Memory B cell (primary cell): ENCODE results near the gene PRDM5.

Source experiments
- ATAC-seq: fragments of 150-1000 bp; cut with Tn5 transposase; 2 replicates; pipeline ENCODE4 v1.10.0; 2021; ENCODE audit warnings: low read depth, mild to moderate bottlenecking, moderate library complexity
- DNase-seq, 2 donors: peaks; one replicate each; pipeline ENCODE4 v3.0.0; 2022; ENCODE audit warnings: low spot score in 2 of 2
- H3K27ac Mint-ChIP-seq: one replicate; pipeline ENCODE4 v1.8.0; 2022; ENCODE audit warnings: mild to moderate bottlenecking, moderate library complexity, mixed read lengths
- H3K27me3 Mint-ChIP-seq: one replicate; pipeline ENCODE4 v1.8.0; 2022; ENCODE audit warnings: mixed read lengths
- H3K36me3 Mint-ChIP-seq: one replicate; pipeline ENCODE4 v1.8.0; 2022; ENCODE audit warnings: mild to moderate bottlenecking, mixed read lengths
- H3K4me1 Mint-ChIP-seq: one replicate; pipeline ENCODE4 v1.8.0; 2022; ENCODE audit warnings: mixed read lengths
- H3K4me3 Mint-ChIP-seq: one replicate; pipeline ENCODE4 v1.8.0; 2022; ENCODE audit warnings: mild to moderate bottlenecking, moderate library complexity, mixed read lengths
- H3K9me3 Mint-ChIP-seq: one replicate; pipeline ENCODE4 v1.8.0; 2022; ENCODE audit warnings: mixed read lengths

Gene PRDM5

DNA sequence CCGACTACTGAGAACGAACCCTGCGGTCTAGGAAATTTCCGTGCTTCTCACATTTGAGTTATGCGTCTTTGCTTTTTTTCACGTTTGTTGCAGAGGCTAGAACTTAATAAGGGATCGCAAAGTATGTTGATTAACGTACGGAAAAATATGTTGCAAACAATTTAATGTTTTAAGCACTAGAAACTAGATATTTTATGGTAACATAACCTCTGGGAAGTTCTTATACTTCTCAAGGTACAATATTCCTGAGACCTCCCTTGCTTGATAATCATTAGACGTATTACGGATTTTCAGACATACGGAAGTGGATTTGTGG is 639 bp upstream of the PRDM5 start:
- ATAC-seq (no peak), DNase-seq (no peak)
- Mint-ChIP-seq H3K4me1 (peaks cover 4% of the 10 kb centered on the region), H3K27me3 (peaks cover 8% of the 10 kb centered on the region), H3K9me3 (no peaks in the 10 kb centered on the region), H3K27ac (no peak overlapping the region), H3K4me3 (no peak overlapping the region), H3K36me3 (no peaks in the 10 kb centered on the region)

DNA sequence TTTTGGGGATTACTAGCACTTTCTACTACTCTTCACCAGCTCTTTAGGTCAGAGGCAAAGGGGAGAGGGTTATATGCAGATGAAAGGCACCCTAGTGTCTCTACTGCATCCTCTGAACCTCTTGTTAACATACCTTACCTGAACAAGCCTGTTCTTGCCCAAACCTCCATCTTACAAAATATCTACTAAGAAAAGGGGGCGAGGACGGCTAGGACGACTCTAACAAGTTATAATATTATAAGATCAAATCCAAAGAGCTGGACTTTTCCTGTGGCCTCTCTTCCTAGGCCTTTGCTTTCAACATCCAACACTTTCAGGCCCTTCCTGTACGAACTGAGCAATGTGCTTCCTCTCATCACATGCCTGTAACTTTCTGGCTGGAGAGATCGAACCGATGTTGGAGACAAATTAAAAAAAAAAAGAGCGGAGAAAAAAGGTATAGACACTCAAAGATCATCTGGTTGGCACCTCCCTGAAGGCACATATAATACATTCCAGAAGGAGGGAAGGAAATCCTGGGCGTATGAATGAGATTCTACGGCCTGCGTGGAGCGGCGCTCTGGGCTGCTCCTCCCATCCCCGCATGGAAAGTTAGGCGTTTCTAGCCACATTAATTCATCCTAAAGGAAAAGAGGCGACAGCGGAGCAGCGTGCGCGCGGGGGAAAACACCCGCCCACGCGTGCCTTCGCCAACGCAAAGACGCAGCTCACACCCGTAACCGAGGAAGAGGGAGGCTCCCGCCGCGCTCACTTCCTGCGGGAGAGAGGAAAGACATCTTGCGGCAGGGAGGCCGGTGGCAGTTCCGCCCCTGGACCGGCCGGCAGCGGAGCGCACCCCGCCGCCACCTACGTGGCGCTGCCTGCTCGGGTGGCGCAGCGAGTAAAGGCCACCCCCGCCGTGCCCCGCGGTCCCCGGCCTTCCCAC is 808 bp downstream of the PRDM5 start:
- Mint-ChIP-seq H3K27ac (no peak overlapping the region), H3K36me3 (no peaks in the 10 kb centered on the region), H3K4me1 (peaks cover 4% of the 10 kb centered on the region), H3K27me3 (peaks cover 7% of the 10 kb centered on the region), H3K4me3 (peak overlapping the region; percentile 14), H3K9me3 (peaks cover under 1% of the 10 kb centered on the region)
- no peak for DNase-seq
- ATAC-seq = no peak

DNA sequence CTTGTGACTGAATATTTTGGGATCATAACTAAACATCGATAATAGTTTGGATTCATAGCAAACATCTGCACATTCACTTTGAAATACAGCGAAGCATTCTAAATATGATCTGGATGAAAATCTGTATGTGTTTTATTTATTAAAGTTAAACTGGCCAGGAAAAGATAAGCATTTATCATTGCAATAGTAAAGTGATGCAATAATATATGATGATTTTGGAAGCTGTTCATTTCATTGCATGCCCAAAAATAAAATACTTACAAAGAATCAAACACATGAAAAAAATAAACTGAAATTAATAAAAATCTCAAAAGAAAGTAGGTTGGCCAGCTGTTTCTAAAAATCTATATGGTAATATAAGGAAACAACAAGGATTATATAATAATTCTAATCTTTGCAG is 1.9 kb downstream of the PRDM5 start:
- no peak overlapping the region for H3K27ac Mint-ChIP-seq
- DNase-seq = no peak
- no peak overlapping the region for H3K4me3 Mint-ChIP-seq
- peaks cover 3% of the 10 kb centered on the region for H3K9me3 Mint-ChIP-seq
- H3K36me3 Mint-ChIP-seq = no peaks in the 10 kb centered on the region
- peaks cover 7% of the 10 kb centered on the region for H3K27me3 Mint-ChIP-seq
- H3K4me1 Mint-ChIP-seq = peaks cover 4% of the 10 kb centered on the region
- no peak for ATAC-seq

DNA sequence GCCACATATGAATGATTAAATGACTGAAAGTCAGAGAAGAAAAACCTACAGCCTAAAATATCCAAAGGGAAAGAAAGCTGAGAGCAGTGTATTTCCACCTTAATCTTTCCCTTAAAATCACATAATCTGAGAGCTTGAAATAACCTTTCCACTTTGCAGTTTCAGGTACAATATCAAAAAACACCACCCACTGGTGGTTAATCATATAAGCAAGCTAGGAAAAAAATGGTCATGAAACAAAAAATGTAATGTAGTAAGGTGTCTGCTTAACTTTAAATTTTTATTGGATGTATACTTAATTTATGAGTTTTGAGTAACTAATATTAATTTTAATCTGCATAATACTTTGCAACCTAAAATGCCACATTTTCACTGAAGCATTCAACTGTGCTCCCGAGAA is 3.2 kb downstream of the PRDM5 start:
- DNase-seq (no peak), ATAC-seq (no peak)
- Mint-ChIP-seq H3K36me3 (no peaks in the 10 kb centered on the region), H3K4me1 (peaks cover 4% of the 10 kb centered on the region), H3K27me3 (peaks cover 7% of the 10 kb centered on the region), H3K9me3 (peaks cover 3% of the 10 kb centered on the region), H3K4me3 (no peak overlapping the region), H3K27ac (no peak overlapping the region)

DNA sequence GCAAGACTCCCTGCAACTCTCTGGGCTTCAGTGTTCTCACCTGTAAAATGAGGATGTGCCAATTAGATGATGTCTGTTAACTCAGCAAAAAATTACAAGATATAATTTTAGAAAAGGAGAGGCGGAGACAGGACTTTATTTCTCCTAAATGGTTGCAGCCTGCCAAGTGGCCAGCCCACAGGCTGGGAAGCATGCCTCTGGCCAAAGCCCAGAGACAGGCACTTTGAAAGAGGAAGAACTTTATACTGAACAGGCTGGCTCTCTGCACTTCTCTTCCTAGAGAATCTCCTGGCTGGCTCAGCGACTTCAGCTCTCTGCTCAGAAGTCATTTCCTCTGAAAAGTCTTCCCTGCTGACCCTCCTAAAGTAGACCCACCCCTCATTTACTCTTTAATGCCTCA is 3.7 kb downstream of the PRDM5 start:
- Mint-ChIP-seq H3K27me3 (peaks cover 7% of the 10 kb centered on the region), H3K4me1 (peaks cover 4% of the 10 kb centered on the region), H3K36me3 (no peaks in the 10 kb centered on the region), H3K9me3 (peaks cover 3% of the 10 kb centered on the region), H3K4me3 (no peak overlapping the region), H3K27ac (no peak overlapping the region)
- DNase-seq = no peak
- no peak for ATAC-seq

DNA sequence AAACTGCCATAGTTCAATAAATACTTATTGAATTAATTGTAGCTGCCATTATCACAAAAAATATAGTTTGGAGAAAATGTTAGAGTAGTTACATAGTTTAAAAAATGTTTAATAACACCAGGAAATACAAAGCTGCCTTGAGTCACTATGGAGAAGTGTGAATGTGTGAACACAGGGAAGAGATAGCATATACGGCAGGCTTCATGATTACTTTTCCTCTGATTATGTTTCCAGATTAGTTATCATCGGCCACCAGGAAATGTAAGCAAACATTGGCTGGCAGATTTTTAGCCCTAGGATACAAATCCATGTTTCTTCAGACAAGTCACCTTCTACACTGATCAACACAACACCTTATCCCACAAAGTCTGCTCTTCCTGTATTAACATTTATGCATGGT is 4.4 kb downstream of the PRDM5 start:
- ATAC-seq (no peak), DNase-seq (no peak)
- Mint-ChIP-seq H3K4me1 (peaks cover 4% of the 10 kb centered on the region), H3K9me3 (peaks cover 3% of the 10 kb centered on the region), H3K4me3 (no peak overlapping the region), H3K27ac (no peak overlapping the region), H3K27me3 (peaks cover 5% of the 10 kb centered on the region), H3K36me3 (no peaks in the 10 kb centered on the region)

DNA sequence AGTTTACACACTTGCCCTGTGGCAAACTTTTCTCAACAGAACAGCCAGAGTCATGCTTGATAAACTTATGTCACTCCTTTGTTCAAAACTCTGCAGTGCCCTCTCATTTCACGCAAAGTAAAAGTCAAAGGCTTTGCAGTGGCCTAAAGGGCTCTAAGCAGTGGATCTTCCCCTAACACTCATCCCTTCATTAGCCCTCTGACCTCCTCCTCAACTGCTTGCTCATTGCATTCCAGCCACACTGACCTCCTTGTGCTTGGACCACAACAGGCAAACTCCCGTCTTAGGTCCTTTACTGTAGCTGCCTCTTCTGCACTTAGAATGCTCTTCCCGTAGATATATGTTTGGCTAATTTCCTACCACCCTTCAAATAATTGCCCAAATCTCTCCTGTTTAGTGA is 5.6 kb downstream of the PRDM5 start:
- no peak overlapping the region for H3K4me3 Mint-ChIP-seq
- H3K27ac Mint-ChIP-seq = no peak overlapping the region
- ATAC-seq = no peak
- no peak for DNase-seq
- H3K36me3 Mint-ChIP-seq = no peaks in the 10 kb centered on the region
- H3K9me3 Mint-ChIP-seq = peaks cover 3% of the 10 kb centered on the region
- H3K27me3 Mint-ChIP-seq = peaks cover 4% of the 10 kb centered on the region
- peaks cover 4% of the 10 kb centered on the region for H3K4me1 Mint-ChIP-seq

DNA sequence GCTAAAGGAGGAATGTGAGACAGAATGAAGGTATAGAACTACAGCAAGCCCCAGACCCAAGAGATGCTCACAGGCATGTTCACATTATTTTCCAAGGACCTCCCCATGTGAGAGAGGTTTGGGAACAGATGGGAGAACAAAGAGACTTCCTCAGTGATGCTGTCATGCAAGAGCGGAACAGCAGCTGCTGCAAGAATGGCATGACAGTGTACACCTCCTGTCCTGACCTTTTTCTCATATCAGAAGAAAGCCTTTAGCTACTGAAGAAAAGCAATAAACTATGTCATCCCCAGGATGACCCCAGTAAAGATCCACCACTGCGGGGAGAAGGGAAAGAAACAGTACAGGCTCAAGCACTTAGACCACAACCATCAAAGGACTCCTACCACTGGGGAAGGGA is 7.2 kb downstream of the PRDM5 start:
- no peak overlapping the region for H3K27ac Mint-ChIP-seq
- DNase-seq = no peak
- H3K4me1 Mint-ChIP-seq = no peaks in the 10 kb centered on the region
- H3K4me3 Mint-ChIP-seq = no peak overlapping the region
- H3K36me3 Mint-ChIP-seq = no peaks in the 10 kb centered on the region
- no peaks in the 10 kb centered on the region for H3K27me3 Mint-ChIP-seq
- peaks cover 3% of the 10 kb centered on the region for H3K9me3 Mint-ChIP-seq
- no peak for ATAC-seq

DNA sequence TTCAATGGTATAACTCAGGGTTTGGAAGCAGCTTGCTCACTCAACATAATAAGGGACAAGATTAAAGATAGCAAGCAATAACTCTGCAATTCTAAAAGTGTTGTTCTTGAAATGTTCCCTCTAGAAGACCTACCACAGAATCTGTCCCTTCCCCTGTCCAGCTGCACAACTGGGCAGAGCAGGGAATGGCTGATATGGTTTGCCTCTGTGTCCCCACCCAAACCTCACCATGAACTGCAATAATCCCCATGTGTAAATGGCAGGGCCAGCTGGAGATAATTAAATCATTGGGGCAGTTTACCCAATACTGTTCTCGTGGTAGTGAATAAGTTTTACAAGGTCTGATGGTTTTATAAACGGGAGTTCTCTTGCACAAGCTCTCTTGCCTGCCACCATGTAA is 19.1 kb downstream of the PRDM5 start:
- Mint-ChIP-seq H3K4me3 (no peak overlapping the region), H3K27me3 (peaks cover 7% of the 10 kb centered on the region), H3K36me3 (no peaks in the 10 kb centered on the region), H3K9me3 (no peaks in the 10 kb centered on the region), H3K27ac (no peak overlapping the region), H3K4me1 (no peaks in the 10 kb centered on the region)
- ATAC-seq (no peak), DNase-seq (no peak)

DNA sequence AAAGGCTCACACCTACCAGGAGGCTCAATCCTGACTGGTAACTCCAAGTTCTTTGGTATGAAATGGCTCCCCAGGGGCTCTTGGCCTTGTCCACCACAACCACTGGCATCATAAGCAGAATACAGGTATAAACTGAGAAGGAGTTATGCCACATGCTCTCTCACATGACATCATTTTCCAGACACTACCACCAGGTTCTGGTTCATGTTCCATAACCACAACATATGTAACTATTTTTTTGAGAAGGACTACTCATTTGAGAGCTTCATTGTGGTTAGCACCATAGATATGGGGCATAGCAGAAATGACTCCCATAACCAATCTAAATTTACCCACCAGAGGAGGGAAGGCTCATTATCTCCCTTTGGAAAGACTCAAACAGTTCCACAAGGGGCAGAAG is 19.6 kb downstream of the PRDM5 start:
- Mint-ChIP-seq H3K9me3 (no peaks in the 10 kb centered on the region), H3K27ac (no peak overlapping the region), H3K4me1 (no peaks in the 10 kb centered on the region), H3K27me3 (peaks cover 7% of the 10 kb centered on the region), H3K4me3 (no peak overlapping the region), H3K36me3 (no peaks in the 10 kb centered on the region)
- no peak for ATAC-seq
- DNase-seq = no peak

DNA sequence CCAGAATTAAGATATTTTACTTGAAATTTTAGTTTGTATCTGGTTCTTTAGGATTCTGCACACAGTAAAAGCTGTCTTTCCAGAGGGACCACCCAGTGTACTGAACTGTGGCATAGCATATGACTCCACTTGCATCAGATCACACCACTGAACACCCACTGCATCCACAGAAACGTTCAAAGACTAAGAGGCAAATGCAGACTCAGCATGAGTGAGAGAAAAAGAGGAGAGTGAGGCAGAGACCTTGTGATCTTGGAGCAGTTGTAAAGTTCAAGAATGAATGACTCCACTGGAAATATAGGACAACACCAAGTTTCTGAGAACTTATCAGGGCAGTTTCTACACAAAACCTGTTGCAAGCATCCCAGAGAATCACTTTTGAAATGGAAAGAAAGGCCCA is 20.8 kb downstream of the PRDM5 start:
- H3K36me3 Mint-ChIP-seq = no peaks in the 10 kb centered on the region
- no peak for ATAC-seq
- no peak for DNase-seq
- H3K27ac Mint-ChIP-seq = no peak overlapping the region
- peaks cover 7% of the 10 kb centered on the region for H3K27me3 Mint-ChIP-seq
- H3K4me1 Mint-ChIP-seq = no peaks in the 10 kb centered on the region
- no peaks in the 10 kb centered on the region for H3K9me3 Mint-ChIP-seq
- H3K4me3 Mint-ChIP-seq = no peak overlapping the region

DNA sequence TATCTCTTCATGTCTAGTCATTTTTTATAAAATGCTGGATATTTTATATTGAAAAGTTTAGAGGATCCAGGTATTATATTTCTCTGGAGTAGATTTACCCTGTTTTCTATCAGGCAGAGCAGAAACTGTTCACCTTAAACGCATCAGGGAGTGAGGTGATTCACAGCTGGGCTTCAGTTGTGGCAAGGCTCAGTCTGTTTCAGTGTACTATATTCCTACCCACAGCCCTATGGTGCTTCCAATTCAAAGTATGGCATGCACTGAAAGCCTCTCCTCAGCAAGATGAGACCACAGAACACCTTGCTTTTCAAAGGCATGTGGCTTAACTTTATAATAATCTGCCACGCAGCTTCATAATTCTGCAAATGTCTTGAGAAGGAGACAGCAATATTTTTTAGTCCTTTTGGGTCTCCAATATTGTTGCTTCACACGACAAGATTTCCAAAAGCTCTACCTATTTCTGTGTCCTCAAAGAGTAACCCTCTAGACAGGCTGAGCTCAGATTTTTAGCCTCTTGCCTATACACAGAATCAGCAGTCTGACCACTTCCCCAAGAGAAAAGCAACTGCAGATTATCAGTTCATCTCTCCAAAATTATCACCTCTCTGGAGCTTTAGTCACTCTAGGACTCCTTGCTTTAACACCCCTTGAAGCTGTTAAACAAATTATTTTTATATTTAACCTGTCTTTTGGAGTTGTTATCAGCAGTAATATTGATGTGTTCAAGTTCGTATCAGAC is 24.4 kb downstream of the PRDM5 start:
- no peak for ATAC-seq
- Mint-ChIP-seq H3K36me3 (no peaks in the 10 kb centered on the region), H3K9me3 (peaks cover 1% of the 10 kb centered on the region), H3K27me3 (peaks cover 3% of the 10 kb centered on the region), H3K4me3 (no peak overlapping the region), H3K27ac (no peak overlapping the region), H3K4me1 (no peaks in the 10 kb centered on the region)
- no peak for DNase-seq

DNA sequence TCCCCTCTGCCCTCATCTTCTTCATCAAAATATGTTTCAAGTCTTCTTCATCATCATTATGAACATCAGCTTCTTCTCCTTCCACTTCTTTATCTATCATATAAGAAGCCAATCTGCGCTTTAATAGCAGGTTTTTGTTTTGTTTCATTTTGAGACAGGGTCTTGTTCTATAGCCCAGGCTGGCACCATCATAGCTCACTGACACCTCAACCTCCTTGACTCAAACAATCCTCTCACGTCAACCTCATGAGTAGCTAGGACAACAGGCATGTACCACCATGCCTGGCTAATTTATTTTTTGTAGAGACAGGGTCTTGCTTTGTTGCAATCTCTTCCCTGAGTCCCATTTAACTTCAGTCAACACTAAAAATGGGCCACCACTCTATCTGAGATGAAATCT is 27.0 kb downstream of the PRDM5 start:
- no peak for ATAC-seq
- H3K36me3 Mint-ChIP-seq = no peaks in the 10 kb centered on the region
- no peaks in the 10 kb centered on the region for H3K4me1 Mint-ChIP-seq
- H3K4me3 Mint-ChIP-seq = no peak overlapping the region
- no peak for DNase-seq
- peaks cover 5% of the 10 kb centered on the region for H3K9me3 Mint-ChIP-seq
- H3K27me3 Mint-ChIP-seq = no peaks in the 10 kb centered on the region
- no peak overlapping the region for H3K27ac Mint-ChIP-seq

DNA sequence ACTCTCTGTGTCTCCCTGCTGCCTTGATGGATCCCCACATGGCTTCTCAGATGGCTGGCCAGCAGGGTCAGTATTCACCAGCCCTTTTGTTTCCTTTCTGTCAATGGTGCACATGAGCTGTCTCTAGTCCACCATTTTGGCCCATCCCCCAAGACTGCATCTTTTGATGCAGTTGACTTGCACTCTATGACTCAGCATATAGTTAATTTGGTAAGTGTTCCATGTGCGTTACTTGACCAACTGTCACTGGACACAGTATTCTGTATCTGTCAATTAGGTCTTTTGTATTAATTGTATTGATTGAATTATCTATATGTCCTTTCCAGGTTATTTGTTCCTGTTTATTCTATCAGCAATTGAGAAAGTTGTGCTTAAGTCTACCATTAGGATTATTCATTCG is 29.2 kb downstream of the PRDM5 start:
- no peaks in the 10 kb centered on the region for H3K4me1 Mint-ChIP-seq
- H3K4me3 Mint-ChIP-seq = no peak overlapping the region
- H3K36me3 Mint-ChIP-seq = no peaks in the 10 kb centered on the region
- peaks cover 8% of the 10 kb centered on the region for H3K9me3 Mint-ChIP-seq
- DNase-seq (no peak), ATAC-seq (no peak)
- no peak overlapping the region for H3K27ac Mint-ChIP-seq
- no peaks in the 10 kb centered on the region for H3K27me3 Mint-ChIP-seq

DNA sequence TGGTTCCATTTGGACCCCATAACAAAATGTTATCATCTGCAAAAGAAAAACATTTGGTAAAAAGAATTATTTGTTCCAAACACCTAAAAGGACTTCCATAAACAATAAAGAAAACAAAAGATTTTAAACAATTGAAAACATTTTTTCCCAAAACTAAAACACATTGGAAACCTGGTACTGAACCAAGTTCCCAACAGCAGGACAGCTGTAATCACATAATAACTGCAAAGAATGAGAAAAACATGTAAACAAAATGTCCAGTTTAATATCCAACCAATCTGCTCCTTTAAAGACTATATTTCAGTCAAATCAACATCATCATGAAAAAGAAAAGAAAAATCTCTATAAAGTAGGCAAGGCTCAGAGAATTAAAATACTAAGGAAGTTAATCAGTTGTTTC is 36.3 kb downstream of the PRDM5 start:
- H3K27ac Mint-ChIP-seq = no peak overlapping the region
- H3K9me3 Mint-ChIP-seq = peaks cover 7% of the 10 kb centered on the region
- H3K27me3 Mint-ChIP-seq = no peaks in the 10 kb centered on the region
- DNase-seq (no peak), ATAC-seq (no peak)
- H3K4me1 Mint-ChIP-seq = no peaks in the 10 kb centered on the region
- no peak overlapping the region for H3K4me3 Mint-ChIP-seq
- no peaks in the 10 kb centered on the region for H3K36me3 Mint-ChIP-seq
